Superior temporal gyrus (tissue), 1 donor: ENCODE data around the gene ZNF429.
A peak's percentile ranks its signal among the peaks of the same experiment; 100 is the strongest.
"Not testable (repeated sequence)": the region's sequence is repeated elsewhere in the genome, so short reads cannot be mapped to it uniquely, and the experiment has no call there.

Experiments used
- DNase-seq: peaks from one replicate; pipeline ENCODE4 v3.0.0-alpha.2; 2016; ENCODE audit errors: extremely low spot score

The ZNF429 gene

GRCh38 chr19:21513651-21514050, 8.2 kb downstream of the ZNF429 start:
- no peak for DNase-seq

- DNase-seq, result no peak
These were observed 14.1 kb downstream of the ZNF429 start for GRCh38 chr19:21519488-21519887.

- no peak for DNase-seq
These were observed 27.5 kb downstream of the ZNF429 start for GRCh38 chr19:21532904-21533303.

GRCh38 chr19:21536741-21537290, 31.4 kb downstream of the ZNF429 start:
- not testable (repeated sequence) for DNase-seq

GRCh38 chr19:21559444-21559843, 54.0 kb downstream of the ZNF429 start:
- DNase-seq, result no peak

GRCh38 chr19:21564406-21564805, 59.0 kb downstream of the ZNF429 start:
- no peak for DNase-seq

- no peak for DNase-seq
These were observed 60.7 kb downstream of the ZNF429 start for GRCh38 chr19:21566073-21566472.

- not testable (repeated sequence) for DNase-seq
These were observed 62.4 kb downstream of the ZNF429 start for GRCh38 chr19:21567806-21568205.

- peak; percentile 98 for DNase-seq
These were observed 63.6 kb downstream of the ZNF429 start for GRCh38 chr19:21568816-21569493.

GRCh38 chr19:21569494-21569865, 64.1 kb downstream of the ZNF429 start:
- no peak for DNase-seq

GRCh38 chr19:21571316-21571715, 65.9 kb downstream of the ZNF429 start:
- DNase-seq, result no peak

GRCh38 chr19:21574607-21575006, 69.2 kb downstream of the ZNF429 start:
- no peak for DNase-seq

GRCh38 chr19:21576481-21576880, 71.1 kb downstream of the ZNF429 start:
- no peak for DNase-seq

GRCh38 chr19:21580101-21580500, 74.7 kb downstream of the ZNF429 start:
- no peak for DNase-seq

GRCh38 chr19:21580818-21581217, 75.4 kb downstream of the ZNF429 start:
- no peak for DNase-seq

- DNase-seq, result no peak
These were observed 76.3 kb downstream of the ZNF429 start for GRCh38 chr19:21581646-21582240.

- DNase-seq, result no peak
These were observed 79.1 kb downstream of the ZNF429 start for GRCh38 chr19:21584537-21584936.

- no peak for DNase-seq
These were observed 80.0 kb downstream of the ZNF429 start for GRCh38 chr19:21585281-21585890.

GRCh38 chr19:21586311-21587116, 81.1 kb downstream of the ZNF429 start:
- DNase-seq, result no peak

GRCh38 chr19:21587117-21587461, 81.7 kb downstream of the ZNF429 start:
- DNase-seq, result no peak

- no peak for DNase-seq
These were observed 82.1 kb downstream of the ZNF429 start for GRCh38 chr19:21587549-21587948.

- no peak for DNase-seq
These were observed 82.7 kb downstream of the ZNF429 start for GRCh38 chr19:21588065-21588601.
